ENCODE results near the gene GPR37L1.
"Not testable (repeated sequence)": the region's sequence is repeated elsewhere in the genome, so short reads cannot be mapped to it uniquely, and the experiment has no call there.

The GPR37L1 gene

DNA sequence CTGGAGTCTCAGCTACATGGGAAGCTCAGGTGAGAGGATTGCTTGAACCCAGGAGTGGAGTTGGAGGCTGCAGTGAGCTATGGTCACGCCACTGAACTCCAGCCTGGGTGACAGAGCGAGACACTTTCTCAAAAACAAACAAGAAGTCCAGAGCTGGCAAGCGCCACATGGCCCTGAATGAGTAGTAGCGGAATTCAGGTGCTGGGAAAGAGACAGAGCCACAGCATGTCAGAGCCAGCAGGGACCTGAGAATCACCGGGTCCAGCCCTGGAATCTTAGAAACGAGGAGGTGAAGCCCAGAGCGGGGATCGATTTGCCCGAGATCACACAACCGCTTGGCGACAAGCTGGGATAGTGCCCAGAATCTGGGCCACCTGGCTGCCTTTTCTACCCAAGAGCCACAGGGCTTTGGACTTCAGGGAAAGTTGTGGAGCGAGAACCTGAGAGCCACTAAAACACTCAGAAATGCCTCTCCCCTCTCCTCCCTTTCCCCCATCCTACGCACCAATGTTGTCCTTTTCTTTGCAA, 12.0 kb downstream of the GPR37L1 start:
- DNase-seq, result no peak

- no peak for DNase-seq
These were observed 12.6 kb downstream of the GPR37L1 start for GRCh38 chr1:202135221-202135721.

DNA sequence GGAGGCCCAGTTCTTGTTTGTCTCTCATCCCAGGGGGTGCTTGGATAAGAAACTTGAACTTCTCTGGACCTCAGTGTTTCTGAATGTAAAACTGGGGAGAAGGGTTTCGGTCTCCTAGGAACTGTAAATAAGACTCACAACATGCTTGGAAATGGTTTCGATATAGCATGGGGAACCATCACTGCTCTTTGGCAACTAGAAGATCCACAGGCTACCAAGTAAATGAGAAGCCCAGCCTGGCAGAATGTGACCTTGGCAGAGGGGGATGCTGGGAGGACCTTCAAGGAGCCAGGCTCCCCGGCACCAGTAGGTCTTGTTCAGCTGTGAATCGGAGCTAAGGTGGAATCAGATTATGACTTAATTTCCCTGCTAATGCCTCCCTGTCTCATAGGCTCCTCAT, 18.1 kb downstream of the GPR37L1 start:
- no peak for DNase-seq

GRCh38 chr1:202141468-202141867, 18.8 kb downstream of the GPR37L1 start:
- DNase-seq, result not testable (repeated sequence)

- DNase-seq, result peak; percentile 53
These were observed 20.5 kb downstream of the GPR37L1 start for GRCh38 chr1:202143011-202143767.

GRCh38 chr1:202143768-202144401, 21.2 kb downstream of the GPR37L1 start:
- no peak for DNase-seq

- DNase-seq, result no peak
These were observed 21.8 kb downstream of the GPR37L1 start, which contains the start of gene ARL8A for GRCh38 chr1:202144402-202145067. ARL8A (minus strand) TSS chr1:202144737; CDS start chr1:202144572, 165 bp downstream.

DNA sequence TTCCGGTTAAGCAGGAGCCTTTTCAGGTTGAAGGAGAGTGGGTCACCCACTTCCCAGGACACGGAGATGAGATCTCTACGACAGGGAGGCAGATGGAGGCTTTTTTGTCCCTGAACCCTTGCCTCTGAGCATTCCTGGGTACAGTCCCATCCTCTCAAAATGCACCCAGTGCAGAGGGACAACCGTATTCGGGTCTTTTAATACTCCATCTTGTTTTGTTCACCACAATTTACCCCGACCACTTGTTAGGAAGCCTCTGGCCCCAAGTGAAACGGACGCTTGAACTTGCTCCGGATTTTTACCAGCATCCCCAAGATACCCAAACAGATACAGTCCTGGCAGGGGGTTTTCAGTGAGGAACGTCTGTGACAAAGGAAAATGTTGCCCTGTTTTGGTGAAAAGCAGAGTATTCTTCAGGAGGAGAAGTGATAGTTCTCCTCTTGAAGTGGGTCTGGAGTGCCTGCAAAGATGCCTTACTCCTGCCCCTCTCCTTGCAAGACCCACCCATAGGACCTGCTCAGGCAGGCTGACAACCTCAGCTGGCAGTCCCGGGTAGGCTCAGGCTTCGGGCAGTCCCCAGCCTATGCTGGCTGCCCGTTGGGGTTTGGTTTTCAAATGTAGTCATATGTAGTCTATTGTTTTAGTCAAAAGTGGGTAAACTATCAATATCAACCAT, 22.5 kb downstream of the GPR37L1 start:
- no peak for DNase-seq

GRCh38 chr1:202145744-202146140, 23.0 kb downstream of the GPR37L1 start:
- not testable (repeated sequence) for DNase-seq

DNA sequence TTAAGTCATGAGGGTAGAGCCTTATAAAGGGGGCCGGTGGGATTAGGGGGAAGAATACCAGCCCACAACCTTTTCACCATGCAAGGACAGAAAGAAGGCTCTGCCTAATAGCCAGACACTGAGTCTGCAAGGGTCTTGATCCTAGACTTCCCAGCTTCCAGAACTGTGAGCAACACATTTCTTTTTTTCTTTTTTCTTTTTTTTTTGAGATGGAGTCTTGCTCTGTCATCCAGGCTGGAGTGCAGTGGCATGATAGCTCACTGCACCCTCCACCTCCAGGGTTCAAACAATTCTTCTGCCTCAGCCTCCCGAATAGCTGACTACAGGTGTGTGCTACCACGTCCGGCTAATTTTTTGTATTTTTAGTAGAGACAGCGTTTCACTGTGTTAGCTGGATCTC, 23.6 kb downstream of the GPR37L1 start:
- DNase-seq, result no peak

DNA sequence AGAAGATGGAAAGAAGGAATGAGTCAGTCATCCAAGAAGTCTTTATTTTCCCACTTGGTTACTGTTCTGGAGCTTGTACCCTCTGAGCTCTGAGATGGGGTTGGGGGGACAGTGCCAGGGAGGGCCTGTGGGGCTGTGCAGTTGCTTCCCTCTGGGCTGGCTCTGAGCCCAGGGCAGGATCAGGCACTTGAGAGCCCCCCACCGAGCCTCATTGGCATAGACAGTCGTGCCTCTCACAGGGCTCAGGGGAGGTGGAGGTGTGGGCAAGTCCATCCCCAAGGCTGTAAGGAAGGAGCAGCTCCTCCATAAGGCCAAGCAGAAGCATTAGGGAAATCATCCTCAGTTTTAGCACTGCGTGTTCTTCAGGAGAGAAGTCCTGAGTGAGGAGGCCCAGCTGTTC, 24.3 kb downstream of the GPR37L1 start:
- DNase-seq, result no peak

- no peak for DNase-seq
These were observed 25.7 kb downstream of the GPR37L1 start for GRCh38 chr1:202148391-202148790.

- no peak for DNase-seq
These were observed 26.8 kb downstream of the GPR37L1 start for GRCh38 chr1:202149566-202149965.

GRCh38 chr1:202150187-202150586, 27.5 kb downstream of the GPR37L1 start:
- DNase-seq, result no peak

- no peak for DNase-seq
These were observed 27.9 kb downstream of the GPR37L1 start for GRCh38 chr1:202150602-202151001.

GRCh38 chr1:202151045-202151444, 28.3 kb downstream of the GPR37L1 start:
- DNase-seq, result no peak

DNA sequence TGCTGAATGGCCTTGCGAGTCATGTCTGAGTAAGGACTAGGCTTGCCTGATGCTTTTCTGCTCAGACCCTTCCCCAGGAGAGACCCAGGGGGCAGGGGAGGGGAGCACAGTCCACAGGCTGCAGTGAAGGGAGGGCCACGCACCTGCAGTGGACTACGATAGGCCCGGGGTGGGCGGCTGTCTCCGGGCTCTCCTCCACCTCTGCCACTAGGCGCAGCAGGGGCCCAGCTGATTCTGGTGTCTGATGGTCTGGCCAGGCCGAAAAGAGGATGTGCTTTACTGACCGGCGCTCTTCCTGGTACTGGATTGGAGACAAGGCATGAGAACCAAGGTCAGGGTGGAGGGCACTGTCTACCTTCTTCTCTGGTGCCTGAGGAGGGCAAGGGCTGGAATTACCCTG, 29.7 kb downstream of the GPR37L1 start:
- no peak for DNase-seq

- DNase-seq, result no peak
These were observed 30.6 kb downstream of the GPR37L1 start for GRCh38 chr1:202153284-202153683.

- no peak for DNase-seq
These were observed 31.5 kb downstream of the GPR37L1 start for GRCh38 chr1:202154148-202154765.

DNA sequence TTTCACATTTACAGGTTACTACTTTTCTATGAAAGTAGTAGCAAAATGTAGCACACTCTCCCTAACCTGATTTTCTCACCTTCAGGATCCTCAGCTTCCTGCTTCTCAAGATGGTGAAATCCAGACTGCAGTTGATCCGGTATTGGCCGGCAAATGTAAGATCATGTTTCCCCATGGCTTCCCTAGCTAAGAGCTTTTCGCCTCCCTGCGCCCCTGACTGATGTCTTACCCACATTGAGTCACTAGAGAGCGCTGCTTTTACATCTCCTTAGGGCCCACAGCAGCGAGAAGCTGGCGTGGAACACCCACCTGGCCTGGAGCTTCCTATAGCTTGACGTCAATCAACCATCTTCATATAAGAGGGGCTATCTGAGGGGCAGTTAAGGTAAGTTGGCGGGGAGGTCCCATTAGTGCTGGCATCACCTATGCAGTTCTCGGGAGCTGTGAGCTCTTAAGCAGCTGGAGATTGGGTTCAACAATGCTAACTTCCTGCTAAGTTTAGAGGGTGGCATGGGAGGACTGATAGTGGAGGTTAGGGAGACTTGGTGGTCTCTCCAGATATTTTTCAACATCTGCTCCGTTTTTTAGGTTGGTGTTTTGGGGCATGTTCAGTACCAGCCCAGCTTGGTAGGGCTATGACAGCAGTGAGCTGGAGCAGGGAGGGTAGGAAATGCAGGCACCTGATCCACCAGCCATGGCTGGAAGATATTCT, 32.2 kb downstream of the GPR37L1 start:
- DNase-seq, result peak; percentile 58

DNA sequence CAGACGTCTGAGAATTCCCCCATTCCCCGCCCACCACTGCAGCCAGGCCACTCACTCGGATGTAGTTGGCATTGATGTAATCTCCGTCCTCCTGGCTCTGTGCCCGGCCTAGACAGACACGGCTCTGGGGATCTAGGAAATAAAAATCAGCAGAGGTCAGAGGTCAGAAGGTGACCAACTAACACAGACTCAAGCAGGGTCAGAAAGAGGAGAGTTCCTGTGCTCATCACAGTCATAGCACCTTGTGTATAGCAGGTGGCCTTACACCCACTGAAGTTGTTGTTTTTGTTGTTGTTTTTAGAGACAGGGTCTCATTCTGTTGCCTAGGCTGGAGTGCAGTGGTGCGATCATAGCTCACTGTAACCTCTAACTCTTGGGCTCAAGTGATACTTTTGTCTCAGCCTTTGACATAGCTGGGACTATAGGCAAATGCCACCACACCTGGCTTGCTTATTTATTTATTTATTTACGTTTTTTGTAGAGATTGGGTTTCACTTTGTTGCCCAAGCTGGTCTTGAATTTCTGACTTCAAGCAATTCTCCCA, 32.8 kb downstream of the GPR37L1 start:
- DNase-seq, result no peak
